ENCODE data around the gene NUDT3. TPM values are rescaled to one million over a fixed set of nuclear protein-coding genes. Genes with fewer than 3 reads are reported as not detected.
A peak's percentile ranks its signal among the peaks of the same experiment; 100 is the strongest.

The NUDT3 gene
- total and polyA plus RNA-seq, 7 donors: 10.6 to 70.5 (median 33.3) TPM

GRCh38 chr6:34341481-34341971 lies 50.9 kb downstream of the NUDT3 start:
- 19 to 23% (median 20%) methylated on average over 8 of the region's 8 CpGs for WGBS, 3 donors
- ATAC-seq (peak; percentile 80 to 89 (median 84)), DNase-seq (peak in 1 of 2 donors; percentile 55)
- peaks cover 67% of the 10 kb centered on the region for H3K4me1 ChIP-seq
- intact Hi-C loops (cut with DNase I): no loop called here
- H3K27ac ChIP-seq: peak overlapping the region; percentile 79
- TF ChIP-seq CTCF (IDR thresholded peaks at IDR 0.05): no peak
- no peak overlapping the region for H3K4me3 ChIP-seq
- H3K27me3 ChIP-seq (ENCODE audit: insufficient read depth in 3 of 3, low read length in 2 of 3): no peaks in the 10 kb centered on the region
- H3K36me3 ChIP-seq (ENCODE audit: insufficient read depth in 1 of 2, low read depth in 1 of 2): peaks cover 0 to 8% of the 10 kb centered on the region in 2 donors
- no peaks in the 10 kb centered on the region for H3K9me3 ChIP-seq

- H3K9me3 ChIP-seq: no peaks in the 10 kb centered on the region
- DNase-seq: no peak
- H3K27me3 ChIP-seq (ENCODE audit: insufficient read depth in 3 of 3, low read length in 2 of 3): no peaks in the 10 kb centered on the region
- intact Hi-C loops (cut with DNase I): no loop called here
- TF ChIP-seq CTCF (IDR thresholded peaks at IDR 0.05): no peak
- H3K4me3 ChIP-seq: no peak overlapping the region
- peak in 1 of 4 donors; percentile 16 for ATAC-seq
- 88 to 91% (median 89%) methylated on average over 3 of the region's 3 CpGs for WGBS, 3 donors
- H3K27ac ChIP-seq: peak overlapping the region; percentile 79
- peaks cover 62% of the 10 kb centered on the region for H3K4me1 ChIP-seq
- H3K36me3 ChIP-seq (ENCODE audit: insufficient read depth in 1 of 2, low read depth in 1 of 2): peaks cover 0 to 8% of the 10 kb centered on the region in 2 donors
Observed at GRCh38 chr6:34340906-34341480, 51.5 kb downstream of the NUDT3 start.

GRCh38 chr6:34340394-34340793 lies 52.1 kb downstream of the NUDT3 start:
- peaks cover 0 to 8% of the 10 kb centered on the region in 2 donors for H3K36me3 ChIP-seq (ENCODE audit: insufficient read depth in 1 of 2, low read depth in 1 of 2)
- ATAC-seq (no peak), DNase-seq (no peak)
- intact Hi-C loops (cut with DNase I): no loop called here
- WGBS, 3 donors: 78 to 99% (median 81%) methylated on average over 3 of the region's 3 CpGs
- TF ChIP-seq CTCF (IDR thresholded peaks at IDR 0.05): no peak
- H3K27ac ChIP-seq: peak overlapping the region; percentile 79
- no peaks in the 10 kb centered on the region for H3K9me3 ChIP-seq
- H3K4me3 ChIP-seq: no peak overlapping the region
- peaks cover 61% of the 10 kb centered on the region for H3K4me1 ChIP-seq
- H3K27me3 ChIP-seq (ENCODE audit: insufficient read depth in 3 of 3, low read length in 2 of 3): no peaks in the 10 kb centered on the region

- peaks cover 0 to 8% of the 10 kb centered on the region in 2 donors for H3K36me3 ChIP-seq (ENCODE audit: insufficient read depth in 1 of 2, low read depth in 1 of 2)
- 85 to 88% (median 87%) methylated on average over 3 of the region's 3 CpGs for WGBS, 3 donors
- DNase-seq (no peak), ATAC-seq (no peak)
- no peak for TF ChIP-seq CTCF (IDR thresholded peaks at IDR 0.05)
- intact Hi-C loops (cut with DNase I): loop anchor here in 1 of 2 donors (5.0 kb wide), 2 partner anchors 38 to 42 kb away; no protein-coding TSS in a partner anchor
- H3K27me3 ChIP-seq (ENCODE audit: insufficient read depth in 3 of 3, low read length in 2 of 3): no peaks in the 10 kb centered on the region
- peak overlapping the region; percentile 79 for H3K27ac ChIP-seq
- no peaks in the 10 kb centered on the region for H3K9me3 ChIP-seq
- H3K4me3 ChIP-seq: no peak overlapping the region
- peaks cover 63% of the 10 kb centered on the region for H3K4me1 ChIP-seq
Observed at GRCh38 chr6:34339971-34340370, 52.5 kb downstream of the NUDT3 start.

All from psoas muscle (tissue), 8 donors.